HG03064 (cell line): ENCODE data around the gene IDI1.
"Not testable (repeated sequence)": the region's sequence is repeated elsewhere in the genome, so short reads cannot be mapped to it uniquely, and the experiment has no call there.

Source experiments
- ATAC-seq: cut with Tn5 transposase; IDR thresholded peaks from one replicate; pipeline ENCODE4 v1.9.1; 2021; ENCODE audit warnings: low read depth; ENCODE audit not compliant: unreplicated experiment

IDI1 gene

DNA sequence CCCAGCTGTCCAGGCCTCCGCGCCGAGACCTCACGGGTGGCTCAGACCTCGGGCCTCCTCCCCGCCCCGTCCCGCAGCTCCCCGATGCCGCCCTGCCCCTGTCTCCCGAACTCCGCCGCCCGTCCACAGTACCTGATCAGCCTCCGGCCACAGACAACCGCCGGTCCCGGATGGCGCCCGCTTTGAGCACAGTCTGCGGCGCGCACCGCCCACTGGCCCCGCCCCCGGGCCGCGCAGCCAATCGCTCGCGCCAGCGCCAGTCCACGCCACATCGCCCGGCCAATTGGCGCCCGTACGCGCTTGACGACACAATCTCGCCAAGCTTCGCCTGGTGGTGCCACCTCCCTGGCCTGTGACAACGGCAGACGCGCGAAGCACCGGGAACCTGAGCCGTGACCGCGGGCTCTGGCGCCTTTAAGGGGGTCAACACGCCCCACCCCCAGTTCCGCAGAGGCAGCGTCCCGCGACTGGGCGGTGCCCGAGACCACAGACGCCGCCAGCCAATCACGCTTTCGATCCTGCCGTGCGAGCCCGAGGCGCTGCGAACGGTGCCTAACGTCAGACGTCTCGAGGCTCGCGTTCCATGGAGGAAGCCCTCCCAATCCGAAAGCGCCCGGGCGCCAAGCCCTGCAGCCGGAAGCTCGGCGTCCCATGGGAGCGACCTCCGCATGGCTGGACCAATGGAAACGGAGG lies at the start of gene IDI1:
IDI1 (minus strand) TSS at position 388 of the 693 bp plus-strand sequence; CDS start at position 272, 116 bp downstream.
- peak; percentile 77 for ATAC-seq

DNA sequence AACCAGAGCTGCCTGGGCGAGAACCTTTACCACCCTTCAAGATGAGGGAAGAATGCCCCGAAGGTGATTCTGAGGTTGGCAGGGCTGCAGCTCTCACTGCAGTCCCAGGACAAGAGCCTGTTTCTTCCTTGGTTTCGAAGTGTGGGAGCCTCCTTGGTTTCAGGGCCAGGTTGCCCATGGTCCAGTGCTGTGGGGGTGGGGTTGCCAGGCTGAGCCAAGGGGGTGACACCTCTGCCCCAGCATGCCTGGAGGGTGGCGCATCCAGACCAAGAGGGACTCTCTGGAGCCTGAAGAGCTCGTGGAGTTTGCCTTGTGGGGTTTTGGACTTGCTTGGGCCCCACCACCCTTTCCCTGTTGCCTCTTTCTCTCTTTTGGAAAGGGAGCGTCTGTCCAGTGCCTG lies 48.5 kb upstream of the IDI1 start:
- ATAC-seq = no peak

GRCh38 chr10:1096287-1096889 lies 47.5 kb upstream of the IDI1 start:
- ATAC-seq = no peak

DNA sequence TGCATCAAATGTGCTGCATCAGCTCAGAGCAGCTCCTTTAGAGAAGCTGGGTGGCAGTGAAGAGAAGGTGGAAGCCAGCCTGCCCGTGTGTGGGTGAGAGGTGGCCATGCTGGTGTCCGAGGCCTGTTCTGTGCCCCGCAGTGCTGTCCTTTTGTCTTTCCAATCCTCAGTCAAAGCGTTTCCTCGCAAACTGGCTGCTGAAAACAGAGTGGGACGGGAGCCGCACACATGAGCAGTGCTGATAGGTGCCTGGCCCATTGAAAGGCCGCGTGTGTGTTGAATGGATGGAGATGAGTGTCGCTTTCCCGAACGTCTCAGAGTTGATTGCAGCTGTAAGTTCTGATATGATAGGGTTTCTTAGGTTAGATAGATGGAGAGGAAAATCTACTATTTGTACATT lies 46.6 kb upstream of the IDI1 start:
- ATAC-seq = no peak

- no peak for ATAC-seq
These were observed 45.5 kb upstream of the IDI1 start for GRCh38 chr10:1094112-1095057.

- no peak for ATAC-seq
These were observed 44.8 kb upstream of the IDI1 start for GRCh38 chr10:1093696-1094095.

- ATAC-seq = no peak
These were observed 41.8 kb upstream of the IDI1 start for GRCh38 chr10:1090696-1091095.

DNA sequence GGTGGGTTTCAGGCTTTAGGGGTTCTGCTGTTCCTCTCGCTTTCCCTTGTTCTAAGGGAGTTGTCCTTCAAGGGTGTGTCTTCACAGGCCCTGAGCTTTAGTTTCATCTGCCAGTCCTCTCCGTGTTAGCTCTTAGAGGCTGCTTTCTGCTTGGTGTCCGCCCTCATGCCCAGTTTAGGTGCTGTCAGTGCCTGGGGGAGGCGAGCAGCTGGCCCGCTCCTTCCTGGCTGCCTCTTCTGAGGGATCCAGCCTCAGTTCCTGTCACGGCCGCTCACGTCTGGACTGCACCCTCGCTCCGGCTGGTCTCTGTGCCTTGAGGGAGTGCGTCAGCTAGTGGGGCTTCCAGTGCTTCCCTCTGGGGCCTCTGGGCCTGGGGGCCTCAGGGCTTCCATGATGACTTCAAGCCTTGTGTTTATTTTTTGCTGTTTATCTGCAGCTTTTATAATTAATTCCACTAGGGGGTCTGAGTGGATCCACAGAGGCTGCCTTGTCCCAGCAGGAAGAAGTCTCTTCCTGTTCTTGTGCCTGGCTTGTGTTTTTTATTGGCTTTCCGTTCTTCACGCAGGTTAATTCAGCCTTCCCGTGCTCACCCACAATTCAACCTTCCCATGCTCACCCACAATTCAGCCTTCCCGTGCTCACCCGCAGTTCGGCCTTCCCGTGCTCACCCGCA lies 40.2 kb upstream of the IDI1 start:
- no peak for ATAC-seq

GRCh38 chr10:1086787-1087186 lies 37.9 kb upstream of the IDI1 start:
- ATAC-seq = no peak

- ATAC-seq = no peak
These were observed 36.3 kb upstream of the IDI1 start for GRCh38 chr10:1085258-1085657.

DNA sequence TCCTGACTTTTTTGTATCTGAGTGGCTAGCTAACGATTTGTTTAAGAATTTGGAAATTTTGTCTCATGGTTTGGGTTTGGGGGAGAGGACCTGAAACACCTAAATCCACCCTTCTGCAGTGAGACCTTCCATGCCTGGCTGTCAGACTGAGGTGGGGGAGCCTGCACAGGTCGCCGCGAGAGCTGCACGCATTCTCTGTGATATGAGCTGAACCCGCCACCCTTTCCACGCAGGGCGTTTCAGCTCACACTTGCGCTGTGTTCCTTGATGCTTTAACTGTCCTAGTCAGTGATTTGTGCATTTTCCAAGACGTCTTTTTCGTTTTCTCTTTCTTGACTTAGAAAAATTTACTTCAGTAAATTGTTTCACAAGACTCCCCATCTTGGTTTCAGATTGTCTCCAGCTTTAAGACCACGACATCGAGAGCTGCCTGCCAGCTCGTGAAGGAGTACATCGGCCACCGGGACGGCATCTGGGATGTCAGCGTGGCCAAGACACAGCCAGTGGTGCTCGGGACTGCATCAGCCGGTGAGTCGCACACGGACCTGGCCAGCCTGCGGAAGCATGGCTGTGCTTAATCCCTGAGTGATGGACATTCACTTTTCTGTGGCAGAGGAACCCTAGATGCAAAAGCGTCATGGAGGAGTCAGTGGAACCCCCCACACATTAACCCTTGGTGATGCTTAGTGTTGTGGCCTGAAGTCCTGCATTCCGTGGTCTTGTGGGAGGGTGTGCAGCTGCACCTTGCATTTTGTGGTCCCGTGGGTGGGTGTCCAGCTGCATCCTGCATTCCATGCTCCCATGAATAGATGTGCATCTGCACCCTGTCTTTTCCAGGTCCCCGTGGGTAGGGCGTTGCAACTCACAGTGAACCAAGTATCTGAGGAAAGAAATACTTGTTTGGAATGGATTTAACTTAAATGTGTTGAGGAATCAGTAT lies 35.4 kb upstream of the IDI1 start:
- no peak for ATAC-seq

- ATAC-seq = no peak
These were observed 34.7 kb upstream of the IDI1 start for GRCh38 chr10:1083581-1083980.

DNA sequence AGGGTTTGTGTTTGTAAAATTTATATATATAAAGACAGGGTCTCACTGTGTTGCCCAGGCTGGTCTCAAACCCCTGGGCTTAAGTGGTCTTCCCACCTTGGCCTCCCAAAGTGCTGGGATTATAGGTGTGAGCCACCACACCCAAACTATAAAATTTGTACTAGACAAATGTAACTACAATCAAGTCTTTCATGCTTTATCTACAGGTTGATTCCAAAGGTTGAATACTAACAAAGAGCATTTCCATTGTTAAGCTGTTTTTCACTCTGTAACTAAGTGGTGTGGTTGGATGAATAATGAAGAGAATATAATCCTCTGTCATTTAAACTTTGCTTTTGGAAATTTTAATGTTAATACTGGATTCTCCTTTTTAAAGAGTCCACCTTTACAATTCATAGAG lies 29.7 kb upstream of the IDI1 start:
- no peak for ATAC-seq

DNA sequence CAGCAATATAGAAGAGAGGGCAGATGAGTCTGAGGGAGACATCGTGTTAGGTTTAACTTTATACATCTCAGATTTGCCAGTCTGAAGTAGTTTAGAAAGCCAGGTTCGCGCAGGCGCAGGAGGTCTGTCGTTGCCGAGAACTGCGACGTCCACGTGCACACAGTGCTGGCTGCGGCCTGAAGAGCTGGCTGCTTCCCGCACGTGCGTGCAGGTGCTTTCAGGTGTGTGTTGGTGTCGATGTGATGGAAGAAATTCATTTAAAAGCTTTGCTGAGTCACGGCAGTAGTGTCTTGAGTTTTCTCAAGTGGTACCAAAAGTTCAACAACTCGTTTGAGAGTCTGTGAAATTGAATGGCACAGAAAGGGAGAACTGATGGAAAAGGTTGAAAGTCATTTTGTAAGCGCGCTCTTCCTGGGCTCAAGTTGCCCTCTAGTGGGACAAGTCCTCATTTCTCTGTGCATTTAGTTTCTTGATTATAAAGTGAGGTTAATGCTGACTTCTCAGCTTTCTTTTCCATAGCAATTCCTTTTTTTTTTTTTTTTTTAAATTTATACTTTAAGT lies 25.9 kb upstream of the IDI1 start:
- no peak for ATAC-seq

DNA sequence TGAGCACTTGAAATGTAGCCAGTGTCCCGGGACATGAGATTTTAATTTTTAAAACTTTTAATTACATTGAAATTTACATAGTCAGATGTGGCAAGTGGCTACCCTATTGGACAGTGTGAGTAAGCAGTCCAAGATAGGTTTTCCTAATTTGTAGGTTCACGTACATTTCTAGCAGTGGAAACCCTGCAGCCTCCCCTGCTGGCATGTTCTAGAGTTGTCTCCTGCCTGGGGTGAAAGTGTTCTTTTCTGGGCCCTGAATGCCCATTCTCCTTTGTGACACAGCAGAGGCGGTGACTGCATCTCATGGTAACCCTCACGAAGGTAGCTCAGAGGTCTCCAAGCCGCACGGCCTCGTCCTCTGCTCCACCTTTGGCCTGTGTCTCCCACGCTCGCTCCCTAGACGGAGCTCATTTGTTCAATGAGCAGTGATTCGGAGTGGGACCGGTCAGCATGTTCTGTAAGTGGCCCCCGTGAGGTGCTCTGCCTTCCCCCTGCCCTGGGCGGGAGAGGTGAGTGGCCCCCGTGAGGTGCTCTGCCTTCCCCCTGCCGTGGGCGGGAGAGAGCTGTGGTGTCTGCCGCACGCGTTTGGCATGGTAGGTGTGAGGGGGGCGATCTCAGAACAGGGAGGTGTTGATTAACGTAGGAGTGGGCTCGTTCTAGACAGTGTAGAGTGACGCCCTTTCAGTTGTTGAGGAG lies 25.3 kb upstream of the IDI1 start:
- no peak for ATAC-seq

DNA sequence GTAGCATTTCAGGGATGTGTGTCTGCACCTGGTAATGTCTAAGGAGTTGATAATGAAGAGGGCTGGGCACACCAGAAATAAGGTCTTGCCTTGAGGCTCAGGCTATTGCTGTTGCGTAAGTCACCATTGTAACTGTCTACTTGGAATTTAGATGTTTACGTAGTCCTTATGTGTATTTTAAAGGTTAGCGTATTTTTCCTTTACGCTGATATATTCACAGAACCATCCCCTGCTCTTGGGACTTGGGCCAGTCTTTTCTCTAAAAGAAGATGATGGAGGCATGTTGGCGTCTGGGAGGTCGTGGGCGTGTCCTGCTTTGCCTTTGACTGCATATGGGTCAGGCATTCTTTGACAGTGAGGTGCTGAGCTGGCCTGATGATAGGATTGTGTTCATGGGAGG lies 22.0 kb upstream of the IDI1 start:
- ATAC-seq = no peak

- ATAC-seq = no peak
These were observed 19.8 kb upstream of the IDI1 start for GRCh38 chr10:1068380-1069361.

DNA sequence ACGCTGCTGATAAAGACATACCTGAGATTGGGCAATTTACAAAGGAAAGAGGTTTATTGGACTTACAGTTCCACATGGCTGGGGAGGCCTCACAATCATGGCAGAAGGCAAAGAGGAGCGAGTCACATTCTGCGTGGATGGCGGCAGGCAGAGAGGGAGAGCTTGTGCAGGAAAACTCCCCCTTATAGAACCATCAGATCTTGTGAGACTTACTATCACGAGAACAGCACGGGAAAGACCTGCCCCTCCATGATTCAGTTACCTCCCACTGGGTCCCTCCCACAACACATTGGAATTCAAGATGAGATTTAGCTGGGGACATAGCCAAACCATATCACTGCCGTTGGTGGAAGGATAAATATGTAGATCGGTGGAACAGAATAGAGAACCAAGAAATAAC lies 17.8 kb upstream of the IDI1 start:
- not testable (repeated sequence) for ATAC-seq
